Spleen (tissue), 11 donors: ENCODE results near the gene SELENOW. TPM values are rescaled to one million over a fixed set of nuclear protein-coding genes. Genes with fewer than 3 reads are reported as not detected.

Experiments
- DNase-seq: peaks from one replicate; pipeline ENCODE4 v3.0.0-alpha.2; 2020
- H3K27ac ChIP-seq, 8 donors: fragments of 200-600 bp; sonication (generic) in 7 of 8; 1 replicate in 4 of 8; 2 replicates in 4 of 8; pipeline versions ENCODE4 v1.5.0 to v1.8.0; 2016 to 2021; ENCODE audit warnings: inconsistent platforms in 4 of 8, mild to moderate bottlenecking in 4 of 8, moderate library complexity in 1 of 8
- H3K27me3 ChIP-seq, 7 donors: fragments of 200-600 bp; sonication (generic) in 6 of 7; replicated peaks in 1 of 7; 1 replicate in 4 of 7; 2 replicates in 3 of 7; pipeline versions ENCODE4 v1.5.0 to v1.8.0; 2016 to 2021; ENCODE audit warnings: inconsistent platforms in 3 of 7, mild to moderate bottlenecking in 1 of 7
- H3K36me3 ChIP-seq, 6 donors: fragments of 200-600 bp; sonication (generic) in 5 of 6; 1 replicate in 4 of 6; 2 replicates in 2 of 6; pipeline versions ENCODE4 v1.5.0 to v1.8.0; 2016 to 2021; ENCODE audit warnings: inconsistent platforms in 2 of 6
- H3K4me1 ChIP-seq, 6 donors: fragments of 200-600 bp; sonication (generic) in 5 of 6; 1 replicate in 3 of 6; 2 replicates in 3 of 6; pipeline versions ENCODE4 v1.5.0 to v1.8.0; 2016 to 2021; ENCODE audit warnings: inconsistent platforms in 3 of 6
- H3K4me3 ChIP-seq, 8 donors: fragments of 200-600 bp; sonication (generic) in 7 of 8; 1 replicate in 4 of 8; 2 replicates in 4 of 8; pipeline versions ENCODE4 v1.5.0 to v1.8.0; 2016 to 2021; ENCODE audit warnings: inconsistent platforms in 4 of 8, mild to moderate bottlenecking in 4 of 8, moderate library complexity in 2 of 8
- H3K9me3 ChIP-seq, 8 donors: fragments of 200-600 bp; sonication (generic) in 7 of 8; 1 replicate in 4 of 8; 2 replicates in 4 of 8; pipeline versions ENCODE4 v1.5.0 to v1.8.0; 2016 to 2021; ENCODE audit warnings: inconsistent platforms in 4 of 8
- CTCF ChIP-seq, 11 experiments: fragments of 200-600 bp in 7 of 11; fragments of 450-650 bp in 4 of 11; sonication (generic) in 4 of 11; IDR thresholded peaks in 8 of 11; conservative IDR thresholded peaks in 3 of 11; 1 replicate in 7 of 11; 2 replicates in 4 of 11; pipeline versions ENCODE4 v1.4.0 to v1.8.0; 2016 to 2021; ENCODE audit warnings: antibody characterized with exemption in 11 of 11, inconsistent platforms in 4 of 11, mild to moderate bottlenecking in 1 of 11
- POLR2A ChIP-seq, 3 donors: fragments of 450-650 bp; IDR thresholded peaks; one replicate each; pipeline ENCODE4 v1.5.1; 2017; ENCODE audit warnings: antibody characterized with exemption in 3 of 3, mild to moderate bottlenecking in 1 of 3
- POLR2AphosphoS5 ChIP-seq, 3 donors: sonication (generic); formaldehyde crosslinking; IDR thresholded peaks; one replicate each; pipeline ENCODE4 v1.5.1; 2017; ENCODE audit warnings: antibody characterized with exemption in 3 of 3
- WGBS, 5 donors: extraction: QIAGEN DNeasy Blood & Tissue Kit in 3 of 5; methylation state at CpG; one replicate each; pipeline versions ENCODE4 v1.1.5 to v1.1.7; 2013 to 2018; 5-methylcytosine and 5-hydroxymethylcytosine counted together
- intact Hi-C: fragments of 100-400 bp; cut with DNase I; formaldehyde crosslinking; loops from one replicate; pipeline ENCODE4 v1.15.0; 2023; ENCODE audit warnings: low total_unique reads
- polyA plus RNA-seq, 3 donors: library from polyadenylated mRNA; stranded (reverse); fragments of 200-250 nt; gene quantifications; one replicate each; pipeline ENCODE4 v1.2.1, GENCODE V29; 2013
- total RNA-seq, 7 donors: library from RNA; depleted of rRNA in 3 of 7; stranded (reverse); fragments of >200 nt in 3 of 7; fragmentation: NEBNext Ultra II Directional in 4 of 7; extraction: Animal tissue kit (Norgen Biotek cat#: 25700) in 4 of 7; gene quantifications; one replicate each; pipeline versions ENCODE4 v1.1.0 to v1.2.1, GENCODE V29; 2016 to 2021
- donor health status: healthy with polysubstance abuse.
- donor health status: DM: no; HTN: no; CAD: no; lungs with moderate emphysema.
- donor health status: DM: no; HTN: no; CAD: no.
- donor health status: Bipolar disorder and iron deficiency.
- donor health status: healthy.
- donor health status: DM: no; HTN: no; CAD: no.
- donor health status: DM: yes; HTN: yes; CAD: no.

The SELENOW gene
- total and polyA plus RNA-seq, 10 donors: 137 to 592 (median 302) TPM

- WGBS, 5 donors: 81 to 90% (median 83%) methylated on average over 10 of the region's 10 CpGs
- no peaks in the 10 kb centered on the region for H3K36me3 ChIP-seq
Observed at GRCh38 chr19:47805313-47805712, 26.8 kb downstream of the SELENOW start.

GRCh38 chr19:47806435-47806834 is 27.9 kb downstream of the SELENOW start:
- Histone ChIP-seq H3K4me1 (no peaks in the 10 kb centered on the region), H3K4me3 (no peak overlapping the region), H3K27ac (no peak overlapping the region), H3K27me3 (peaks cover 0 to 4% (median 0%) of the 10 kb centered on the region in 7 donors), H3K9me3 (peaks cover 0 to 5% (median 0%) of the 10 kb centered on the region in 8 donors), H3K36me3 (no peaks in the 10 kb centered on the region)
- DNase-seq: no peak
- 85 to 91% (median 88%) methylated on average over 6 of the region's 6 CpGs for WGBS, 5 donors
- TF ChIP-seq CTCF (IDR thresholded peaks at IDR 0.05 in 8 of 11, conservative IDR thresholded peaks at IDR 0.05 in 3 of 11) (no peak), POLR2A (IDR thresholded peaks at IDR 0.05) (no peak), POLR2AphosphoS5 (IDR thresholded peaks at IDR 0.05) (no peak)
- intact Hi-C loops: no loop called here

More at GRCh38 chr19:47805313-47805712, 26.8 kb downstream of the SELENOW start:
- DNase-seq: no peak
- no peak overlapping the region for H3K4me3 ChIP-seq
- no peak overlapping the region for H3K27ac ChIP-seq
- no peaks in the 10 kb centered on the region for H3K4me1 ChIP-seq
- no peak for TF ChIP-seq POLR2A (IDR thresholded peaks at IDR 0.05)
- no peak for TF ChIP-seq POLR2AphosphoS5 (IDR thresholded peaks at IDR 0.05)
- no peak for TF ChIP-seq CTCF (IDR thresholded peaks at IDR 0.05 in 8 of 11, conservative IDR thresholded peaks at IDR 0.05 in 3 of 11)
- peaks cover 0 to 4% (median 0%) of the 10 kb centered on the region in 7 donors for H3K27me3 ChIP-seq
- H3K9me3 ChIP-seq: peaks cover 0 to 11% (median 0%) of the 10 kb centered on the region in 8 donors
- intact Hi-C loops: no loop called here

- peaks cover 0 to 23% (median 2%) of the 10 kb centered on the region in 7 donors for H3K27me3 ChIP-seq
Observed at GRCh38 chr19:47813304-47813994, 34.9 kb downstream of the SELENOW start.

More at GRCh38 chr19:47813304-47813994, 34.9 kb downstream of the SELENOW start:
- Histone ChIP-seq H3K4me3 (no peak overlapping the region), H3K36me3 (no peaks in the 10 kb centered on the region), H3K27ac (no peak overlapping the region), H3K9me3 (no peaks in the 10 kb centered on the region), H3K4me1 (no peaks in the 10 kb centered on the region)
- TF ChIP-seq CTCF (IDR thresholded peaks at IDR 0.05 in 8 of 11, conservative IDR thresholded peaks at IDR 0.05 in 3 of 11) (peak in 10 of 11 experiments; percentile 30 to 73 (median 56)), POLR2A (IDR thresholded peaks at IDR 0.05) (no peak), POLR2AphosphoS5 (IDR thresholded peaks at IDR 0.05) (no peak)
- WGBS, 5 donors: 36 to 62% (median 41%) methylated on average over 12 to 17 of the region's 17 CpGs
- DNase-seq: peak; percentile 88
- intact Hi-C loops: no loop called here
